Nephron (organoid): ENCODE data around the gene ROMO1.
"Not testable (repeated sequence)": the region's sequence is repeated elsewhere in the genome, so short reads cannot be mapped to it uniquely, and the experiment has no call there.

Experiments
- H3K27ac Mint-ChIP-seq, 3 experiments: 2 replicates each; pipeline ENCODE4 v1.8.0; 2020; ENCODE audit warnings: mixed read lengths in 3 of 3, mild to moderate bottlenecking in 2 of 3, moderate library complexity in 1 of 3
- H3K27me3 Mint-ChIP-seq: 2 replicates; pipeline ENCODE4 v1.8.0; 2021; ENCODE audit warnings: low read depth, mild to moderate bottlenecking, moderate library complexity, mixed read lengths
- H3K36me3 Mint-ChIP-seq: 2 replicates; pipeline ENCODE4 v1.8.0; 2020; ENCODE audit warnings: low read depth, mixed read lengths
- H3K4me1 Mint-ChIP-seq: 2 replicates; pipeline ENCODE4 v1.8.0; 2020; ENCODE audit warnings: mixed read lengths
- H3K4me3 Mint-ChIP-seq, 3 experiments: 2 replicates each; pipeline ENCODE4 v1.8.0; 2020; ENCODE audit warnings: mild to moderate bottlenecking in 3 of 3, mixed read lengths in 3 of 3, moderate library complexity in 2 of 3
- H3K9me3 Mint-ChIP-seq: 2 replicates; pipeline ENCODE4 v1.8.0; 2020; ENCODE audit warnings: mixed read lengths
- TF ChIP-seq, protein P1 (sequence below), 3 experiments: fragments of 200-600 bp; sonication (generic); IDR thresholded peaks; one replicate each; pipeline ENCODE4 v1.5.0; 2021; ENCODE audit warnings: antibody characterized with exemption in 3 of 3; ENCODE audit not compliant: unreplicated experiment in 3 of 3

ROMO1 gene

GRCh38 chr20:35714127-35714526, 14.9 kb downstream of the ROMO1 start:
- Mint-ChIP-seq H3K36me3 (peaks cover 80% of the 10 kb centered on the region), H3K4me1 (peaks cover 6% of the 10 kb centered on the region), H3K4me3 (no peak overlapping the region), H3K27me3 (no peaks in the 10 kb centered on the region), H3K9me3 (no peaks in the 10 kb centered on the region), H3K27ac (no peak overlapping the region)
- TF ChIP-seq, protein P1, sequence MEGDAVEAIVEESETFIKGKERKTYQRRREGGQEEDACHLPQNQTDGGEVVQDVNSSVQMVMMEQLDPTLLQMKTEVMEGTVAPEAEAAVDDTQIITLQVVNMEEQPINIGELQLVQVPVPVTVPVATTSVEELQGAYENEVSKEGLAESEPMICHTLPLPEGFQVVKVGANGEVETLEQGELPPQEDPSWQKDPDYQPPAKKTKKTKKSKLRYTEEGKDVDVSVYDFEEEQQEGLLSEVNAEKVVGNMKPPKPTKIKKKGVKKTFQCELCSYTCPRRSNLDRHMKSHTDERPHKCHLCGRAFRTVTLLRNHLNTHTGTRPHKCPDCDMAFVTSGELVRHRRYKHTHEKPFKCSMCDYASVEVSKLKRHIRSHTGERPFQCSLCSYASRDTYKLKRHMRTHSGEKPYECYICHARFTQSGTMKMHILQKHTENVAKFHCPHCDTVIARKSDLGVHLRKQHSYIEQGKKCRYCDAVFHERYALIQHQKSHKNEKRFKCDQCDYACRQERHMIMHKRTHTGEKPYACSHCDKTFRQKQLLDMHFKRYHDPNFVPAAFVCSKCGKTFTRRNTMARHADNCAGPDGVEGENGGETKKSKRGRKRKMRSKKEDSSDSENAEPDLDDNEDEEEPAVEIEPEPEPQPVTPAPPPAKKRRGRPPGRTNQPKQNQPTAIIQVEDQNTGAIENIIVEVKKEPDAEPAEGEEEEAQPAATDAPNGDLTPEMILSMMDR (IDR thresholded peaks at IDR 0.05; ENCODE audit: unreplicated experiment in 3 of 3), result no peak

GRCh38 chr20:35715652-35716051, 16.4 kb downstream of the ROMO1 start:
- Mint-ChIP-seq H3K27me3 (no peaks in the 10 kb centered on the region), H3K4me1 (peaks cover 4% of the 10 kb centered on the region), H3K27ac (no peak overlapping the region), H3K9me3 (no peaks in the 10 kb centered on the region), H3K4me3 (no peak overlapping the region), H3K36me3 (peaks cover 82% of the 10 kb centered on the region)
- TF ChIP-seq, protein P1 (IDR thresholded peaks at IDR 0.05; ENCODE audit: unreplicated experiment in 3 of 3), result no peak

DNA sequence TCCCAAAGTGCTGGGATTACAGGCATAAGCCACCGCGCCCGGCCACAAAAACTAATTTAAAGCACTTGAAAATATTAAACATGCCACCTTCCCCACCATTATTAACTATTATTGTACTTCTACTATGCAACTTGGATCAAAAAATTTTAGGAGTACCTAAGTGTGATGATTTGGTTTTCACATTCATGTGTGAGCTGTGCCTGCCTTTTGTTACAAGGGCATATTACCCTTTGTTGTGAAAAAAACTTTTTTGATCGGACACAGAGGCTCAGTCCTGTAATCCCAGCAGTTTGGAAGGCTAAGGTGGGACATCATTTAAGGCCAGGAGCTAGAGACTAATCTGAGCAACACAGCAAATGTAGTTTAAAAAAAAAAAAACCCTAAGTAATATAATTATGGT, 17.1 kb downstream of the ROMO1 start:
- H3K9me3 Mint-ChIP-seq, result no peaks in the 10 kb centered on the region
- TF ChIP-seq, protein P1 (IDR thresholded peaks at IDR 0.05; ENCODE audit: unreplicated experiment in 3 of 3), result no peak
- no peak overlapping the region for H3K4me3 Mint-ChIP-seq
- H3K27me3 Mint-ChIP-seq, result no peaks in the 10 kb centered on the region
- H3K27ac Mint-ChIP-seq, result no peak overlapping the region
- no peaks in the 10 kb centered on the region for H3K4me1 Mint-ChIP-seq
- H3K36me3 Mint-ChIP-seq, result peaks cover 81% of the 10 kb centered on the region

- H3K9me3 Mint-ChIP-seq, H3K4me3 Mint-ChIP-seq, H3K27ac Mint-ChIP-seq, H3K27me3 Mint-ChIP-seq, H3K4me1 Mint-ChIP-seq: not testable (repeated sequence)
- H3K36me3 Mint-ChIP-seq, result peaks cover 85% of the 10 kb centered on the region
These were observed 19.1 kb downstream of the ROMO1 start for GRCh38 chr20:35718321-35718720.

- H3K4me3 Mint-ChIP-seq, result no peak overlapping the region
- no peaks in the 10 kb centered on the region for H3K9me3 Mint-ChIP-seq
- TF ChIP-seq, protein P1 (IDR thresholded peaks at IDR 0.05; ENCODE audit: unreplicated experiment in 3 of 3), result no peak
- H3K27me3 Mint-ChIP-seq, result no peaks in the 10 kb centered on the region
- peaks cover 82% of the 10 kb centered on the region for H3K36me3 Mint-ChIP-seq
- no peak overlapping the region for H3K27ac Mint-ChIP-seq
- H3K4me1 Mint-ChIP-seq, result no peaks in the 10 kb centered on the region
These were observed 19.9 kb downstream of the ROMO1 start for GRCh38 chr20:35718972-35719635.

GRCh38 chr20:35719717-35720116, 20.5 kb downstream of the ROMO1 start:
- no peaks in the 10 kb centered on the region for H3K27me3 Mint-ChIP-seq
- peaks cover 82% of the 10 kb centered on the region for H3K36me3 Mint-ChIP-seq
- H3K4me3 Mint-ChIP-seq, result no peak overlapping the region
- no peaks in the 10 kb centered on the region for H3K4me1 Mint-ChIP-seq
- TF ChIP-seq, protein P1 (IDR thresholded peaks at IDR 0.05; ENCODE audit: unreplicated experiment in 3 of 3), result no peak
- H3K9me3 Mint-ChIP-seq, result no peaks in the 10 kb centered on the region
- no peak overlapping the region for H3K27ac Mint-ChIP-seq
